AG09309 (cell line): ENCODE results near the gene MTHFD1L.

Experiments
- DNase-seq: peaks from one replicate; pipeline ENCODE4 v3.0.0-alpha.2; 2010; ENCODE audit warnings: low read depth
- H3K4me3 ChIP-seq: 2 replicates; pipeline ENCODE4 v1.5.1; 2011; ENCODE audit warnings: mild to moderate bottlenecking, low read depth, low read length, moderate library complexity; ENCODE audit not compliant: control insufficient read depth
- CTCF ChIP-seq: IDR thresholded peaks from 2 replicates; pipeline ENCODE4 v1.5.1; 2011; ENCODE audit warnings: mild to moderate bottlenecking, low read depth, low read length, inconsistent platforms; ENCODE audit not compliant: insufficient read depth, control insufficient read depth; ENCODE audit errors: missing control alignments

Gene MTHFD1L

GRCh38 chr6:151022492-151022891, 157.0 kb downstream of the MTHFD1L start:
- no peak for DNase-seq
- no peak for TF ChIP-seq CTCF
- no peak overlapping the region for H3K4me3 ChIP-seq

- no peak for TF ChIP-seq CTCF
- no peak for DNase-seq
- H3K4me3 ChIP-seq = no peak overlapping the region
These were observed 157.8 kb downstream of the MTHFD1L start for GRCh38 chr6:151023342-151023741.

GRCh38 chr6:151024597-151024996, 159.1 kb downstream of the MTHFD1L start:
- DNase-seq = no peak
- no peak for TF ChIP-seq CTCF

GRCh38 chr6:151025076-151025475, 159.6 kb downstream of the MTHFD1L start:
- no peak for TF ChIP-seq CTCF
- no peak overlapping the region for H3K4me3 ChIP-seq
- DNase-seq = no peak

More at GRCh38 chr6:151024597-151024996, 159.1 kb downstream of the MTHFD1L start:
- H3K4me3 ChIP-seq = no peak overlapping the region

- DNase-seq = no peak
- H3K4me3 ChIP-seq = no peak overlapping the region
- no peak for TF ChIP-seq CTCF
These were observed 160.7 kb downstream of the MTHFD1L start for GRCh38 chr6:151026041-151026663.

GRCh38 chr6:151027295-151027747, 161.8 kb downstream of the MTHFD1L start:
- H3K4me3 ChIP-seq = no peak overlapping the region
- DNase-seq = no peak
- TF ChIP-seq CTCF = no peak
